B cell (primary cell): ENCODE results near the gene GRAP.

Experiments used
- CTCF ChIP-seq: fragments of 200-600 bp; IDR thresholded peaks from one replicate; pipeline ENCODE4 v1.8.0; 2022; ENCODE audit warnings: antibody characterized with exemption, mild to moderate bottlenecking
- EZH2 ChIP-seq: IDR thresholded peaks from 2 replicates; pipeline ENCODE4 v1.6.1; 2012; ENCODE audit warnings: borderline replicate concordance, low read depth, mild to moderate bottlenecking, moderate library complexity, low read length; ENCODE audit not compliant: insufficient read depth, poor library complexity, severe bottlenecking

- TF ChIP-seq EZH2, result no peak
- no peak for TF ChIP-seq CTCF
Measured at GRCh38 chr17:19004421-19005136, 42.2 kb downstream of the GRAP start, which contains the start of gene FAM83G.
